Measurements from ENCODE around the gene ATG9B. TPM values are rescaled to one million over a fixed set of nuclear protein-coding genes. Genes with fewer than 3 reads are reported as not detected.

The ATG9B gene
- total and polyA plus RNA-seq, 9 of the 15 experiments (the other 6 are each of a cell fraction or from before 2014, with no cell fraction given): 0.29 to 8.0 (median 2.1) TPM

DNA sequence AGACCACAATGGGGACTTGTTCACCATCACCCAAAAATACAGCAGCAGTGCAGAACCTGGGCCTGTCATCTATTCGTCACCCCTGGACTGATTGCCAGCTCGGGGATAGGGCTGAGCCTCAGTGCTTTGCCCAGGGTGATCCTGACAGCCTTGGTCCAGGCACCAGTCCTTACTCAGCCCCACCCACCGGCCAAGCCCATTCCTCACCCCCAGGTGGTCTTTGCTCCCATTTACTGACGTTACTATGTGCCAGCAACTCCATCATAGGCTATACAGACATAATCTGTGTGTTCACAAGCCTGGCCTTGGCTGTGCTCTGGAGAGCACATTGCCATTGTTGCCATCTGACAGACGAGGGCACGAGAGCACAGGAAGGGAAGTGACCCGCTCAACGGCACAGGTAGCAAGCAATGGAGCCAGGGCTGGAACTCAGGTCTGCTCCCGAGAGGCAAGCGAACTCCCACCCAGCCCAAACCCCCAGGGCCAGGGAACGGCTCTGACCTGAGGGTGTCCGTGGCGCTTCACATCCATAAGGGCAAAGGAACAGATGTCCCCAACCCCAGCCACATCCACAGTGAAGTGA lies 6.8 kb downstream of the ATG9B start (continued):
- TF ChIP-seq, protein P1, sequence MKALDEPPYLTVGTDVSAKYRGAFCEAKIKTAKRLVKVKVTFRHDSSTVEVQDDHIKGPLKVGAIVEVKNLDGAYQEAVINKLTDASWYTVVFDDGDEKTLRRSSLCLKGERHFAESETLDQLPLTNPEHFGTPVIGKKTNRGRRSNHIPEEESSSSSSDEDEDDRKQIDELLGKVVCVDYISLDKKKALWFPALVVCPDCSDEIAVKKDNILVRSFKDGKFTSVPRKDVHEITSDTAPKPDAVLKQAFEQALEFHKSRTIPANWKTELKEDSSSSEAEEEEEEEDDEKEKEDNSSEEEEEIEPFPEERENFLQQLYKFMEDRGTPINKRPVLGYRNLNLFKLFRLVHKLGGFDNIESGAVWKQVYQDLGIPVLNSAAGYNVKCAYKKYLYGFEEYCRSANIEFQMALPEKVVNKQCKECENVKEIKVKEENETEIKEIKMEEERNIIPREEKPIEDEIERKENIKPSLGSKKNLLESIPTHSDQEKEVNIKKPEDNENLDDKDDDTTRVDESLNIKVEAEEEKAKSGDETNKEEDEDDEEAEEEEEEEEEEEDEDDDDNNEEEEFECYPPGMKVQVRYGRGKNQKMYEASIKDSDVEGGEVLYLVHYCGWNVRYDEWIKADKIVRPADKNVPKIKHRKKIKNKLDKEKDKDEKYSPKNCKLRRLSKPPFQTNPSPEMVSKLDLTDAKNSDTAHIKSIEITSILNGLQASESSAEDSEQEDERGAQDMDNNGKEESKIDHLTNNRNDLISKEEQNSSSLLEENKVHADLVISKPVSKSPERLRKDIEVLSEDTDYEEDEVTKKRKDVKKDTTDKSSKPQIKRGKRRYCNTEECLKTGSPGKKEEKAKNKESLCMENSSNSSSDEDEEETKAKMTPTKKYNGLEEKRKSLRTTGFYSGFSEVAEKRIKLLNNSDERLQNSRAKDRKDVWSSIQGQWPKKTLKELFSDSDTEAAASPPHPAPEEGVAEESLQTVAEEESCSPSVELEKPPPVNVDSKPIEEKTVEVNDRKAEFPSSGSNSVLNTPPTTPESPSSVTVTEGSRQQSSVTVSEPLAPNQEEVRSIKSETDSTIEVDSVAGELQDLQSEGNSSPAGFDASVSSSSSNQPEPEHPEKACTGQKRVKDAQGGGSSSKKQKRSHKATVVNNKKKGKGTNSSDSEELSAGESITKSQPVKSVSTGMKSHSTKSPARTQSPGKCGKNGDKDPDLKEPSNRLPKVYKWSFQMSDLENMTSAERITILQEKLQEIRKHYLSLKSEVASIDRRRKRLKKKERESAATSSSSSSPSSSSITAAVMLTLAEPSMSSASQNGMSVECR (CRISPR knock-in tag; IDR thresholded peaks at IDR 0.05): peak; percentile 41; the same call in 1 of the 2 replicates
- no peak for TF ChIP-seq ZNF354B (CRISPR knock-in tag; IDR thresholded peaks at IDR 0.05)
- TF ChIP-seq, protein P2, sequence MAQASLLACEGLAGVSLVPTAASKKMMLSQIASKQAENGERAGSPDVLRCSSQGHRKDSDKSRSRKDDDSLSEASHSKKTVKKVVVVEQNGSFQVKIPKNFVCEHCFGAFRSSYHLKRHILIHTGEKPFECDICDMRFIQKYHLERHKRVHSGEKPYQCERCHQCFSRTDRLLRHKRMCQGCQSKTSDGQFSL (CRISPR knock-in tag; IDR thresholded peaks at IDR 0.05): peak; percentile 8; the same call in 1 of the 2 replicates
- TF ChIP-seq, protein P2 (tag; IDR thresholded peaks at IDR 0.05): no peak
- TF ChIP-seq, protein P3, sequence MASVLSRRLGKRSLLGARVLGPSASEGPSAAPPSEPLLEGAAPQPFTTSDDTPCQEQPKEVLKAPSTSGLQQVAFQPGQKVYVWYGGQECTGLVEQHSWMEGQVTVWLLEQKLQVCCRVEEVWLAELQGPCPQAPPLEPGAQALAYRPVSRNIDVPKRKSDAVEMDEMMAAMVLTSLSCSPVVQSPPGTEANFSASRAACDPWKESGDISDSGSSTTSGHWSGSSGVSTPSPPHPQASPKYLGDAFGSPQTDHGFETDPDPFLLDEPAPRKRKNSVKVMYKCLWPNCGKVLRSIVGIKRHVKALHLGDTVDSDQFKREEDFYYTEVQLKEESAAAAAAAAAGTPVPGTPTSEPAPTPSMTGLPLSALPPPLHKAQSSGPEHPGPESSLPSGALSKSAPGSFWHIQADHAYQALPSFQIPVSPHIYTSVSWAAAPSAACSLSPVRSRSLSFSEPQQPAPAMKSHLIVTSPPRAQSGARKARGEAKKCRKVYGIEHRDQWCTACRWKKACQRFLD (CRISPR knock-in tag; IDR thresholded peaks at IDR 0.05): 0 out of 2 replicates have a peak, but pooled peaks have one; percentile 47
- TF ChIP-seq, protein P4, sequence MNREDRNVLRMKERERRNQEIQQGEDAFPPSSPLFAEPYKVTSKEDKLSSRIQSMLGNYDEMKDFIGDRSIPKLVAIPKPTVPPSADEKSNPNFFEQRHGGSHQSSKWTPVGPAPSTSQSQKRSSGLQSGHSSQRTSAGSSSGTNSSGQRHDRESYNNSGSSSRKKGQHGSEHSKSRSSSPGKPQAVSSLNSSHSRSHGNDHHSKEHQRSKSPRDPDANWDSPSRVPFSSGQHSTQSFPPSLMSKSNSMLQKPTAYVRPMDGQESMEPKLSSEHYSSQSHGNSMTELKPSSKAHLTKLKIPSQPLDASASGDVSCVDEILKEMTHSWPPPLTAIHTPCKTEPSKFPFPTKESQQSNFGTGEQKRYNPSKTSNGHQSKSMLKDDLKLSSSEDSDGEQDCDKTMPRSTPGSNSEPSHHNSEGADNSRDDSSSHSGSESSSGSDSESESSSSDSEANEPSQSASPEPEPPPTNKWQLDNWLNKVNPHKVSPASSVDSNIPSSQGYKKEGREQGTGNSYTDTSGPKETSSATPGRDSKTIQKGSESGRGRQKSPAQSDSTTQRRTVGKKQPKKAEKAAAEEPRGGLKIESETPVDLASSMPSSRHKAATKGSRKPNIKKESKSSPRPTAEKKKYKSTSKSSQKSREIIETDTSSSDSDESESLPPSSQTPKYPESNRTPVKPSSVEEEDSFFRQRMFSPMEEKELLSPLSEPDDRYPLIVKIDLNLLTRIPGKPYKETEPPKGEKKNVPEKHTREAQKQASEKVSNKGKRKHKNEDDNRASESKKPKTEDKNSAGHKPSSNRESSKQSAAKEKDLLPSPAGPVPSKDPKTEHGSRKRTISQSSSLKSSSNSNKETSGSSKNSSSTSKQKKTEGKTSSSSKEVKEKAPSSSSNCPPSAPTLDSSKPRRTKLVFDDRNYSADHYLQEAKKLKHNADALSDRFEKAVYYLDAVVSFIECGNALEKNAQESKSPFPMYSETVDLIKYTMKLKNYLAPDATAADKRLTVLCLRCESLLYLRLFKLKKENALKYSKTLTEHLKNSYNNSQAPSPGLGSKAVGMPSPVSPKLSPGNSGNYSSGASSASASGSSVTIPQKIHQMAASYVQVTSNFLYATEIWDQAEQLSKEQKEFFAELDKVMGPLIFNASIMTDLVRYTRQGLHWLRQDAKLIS (CRISPR knock-in tag; IDR thresholded peaks at IDR 0.05): peak; percentile 17; the same call in 1 of the 2 replicates
- TF ChIP-seq POLR2AphosphoS5 (IDR thresholded peaks at IDR 0.05; ENCODE audit: control insufficient read depth, insufficient read depth, low read depth, low read length): 0 out of 2 replicates have a peak, but pooled peaks have one; percentile 5
- TF ChIP-seq NFE2L1 (tag; IDR thresholded peaks at IDR 0.05; ENCODE audit: borderline replicate concordance, low read depth): no peak
- TF ChIP-seq SRSF1 (IDR thresholded peaks at IDR 0.05; ENCODE audit: low read depth, low read length): no peak
- 0 out of 2 replicates have a peak, but pooled peaks have one; percentile 5 for TF ChIP-seq CEBPG (CRISPR knock-in tag; IDR thresholded peaks at IDR 0.05)
- TF ChIP-seq CEBPG (tag; conservative IDR thresholded peaks at IDR 0.05 in 1 of 2, IDR thresholded peaks at IDR 0.05 in 1 of 2): no peak
- 0 out of 4 replicates have a peak, but pooled peaks of 1 of the 2 experiments have one; percentile 22 for TF ChIP-seq HDAC1 (IDR thresholded peaks at IDR 0.05)
- 0 out of 2 replicates have a peak, but pooled peaks have one; percentile 4 for TF ChIP-seq SAFB (IDR thresholded peaks at IDR 0.05; ENCODE audit: borderline replicate concordance, low read depth, low read length)
- TF ChIP-seq, protein P5, sequence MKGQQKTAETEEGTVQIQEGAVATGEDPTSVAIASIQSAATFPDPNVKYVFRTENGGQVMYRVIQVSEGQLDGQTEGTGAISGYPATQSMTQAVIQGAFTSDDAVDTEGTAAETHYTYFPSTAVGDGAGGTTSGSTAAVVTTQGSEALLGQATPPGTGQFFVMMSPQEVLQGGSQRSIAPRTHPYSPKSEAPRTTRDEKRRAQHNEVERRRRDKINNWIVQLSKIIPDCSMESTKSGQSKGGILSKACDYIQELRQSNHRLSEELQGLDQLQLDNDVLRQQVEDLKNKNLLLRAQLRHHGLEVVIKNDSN (CRISPR knock-in tag; IDR thresholded peaks at IDR 0.05): 0 out of 2 replicates have a peak, but pooled peaks have one; percentile 25
